WERI-Rb-1 (cell line): Measurements from ENCODE around the gene WDR64.
"Not testable (repeated sequence)": the region's sequence is repeated elsewhere in the genome, so short reads cannot be mapped to it uniquely, and the experiment has no call there.

Experiments used
- DNase-seq: peaks from one replicate; pipeline ENCODE4 v3.0.0-alpha.2; 2020
- H3K27ac ChIP-seq: fragments of 250-450 bp; sonication (Bioruptor Pico); 2 replicates; pipeline ENCODE4 v1.5.1; 2020; ENCODE audit warnings: mild to moderate bottlenecking, moderate library complexity
- H3K27me3 ChIP-seq: fragments of 250-450 bp; sonication (Bioruptor Pico); 2 replicates; pipeline ENCODE4 v1.5.1; 2021; ENCODE audit warnings: mild to moderate bottlenecking, low read depth, moderate library complexity; ENCODE audit not compliant: insufficient read depth, severe bottlenecking
- H3K36me3 ChIP-seq: fragments of 250-450 bp; sonication (Bioruptor Pico); 2 replicates; pipeline ENCODE4 v1.5.1; 2020; ENCODE audit warnings: mild to moderate bottlenecking, moderate library complexity
- H3K4me3 ChIP-seq: 2 replicates; pipeline ENCODE4 v1.5.1; 2011; ENCODE audit warnings: low read depth, mild to moderate bottlenecking, control low read depth, low read length
- H3K9me3 ChIP-seq: fragments of 250-450 bp; sonication (Bioruptor Pico); 2 replicates; pipeline ENCODE4 v1.5.1; 2021; ENCODE audit warnings: mild to moderate bottlenecking, moderate library complexity; ENCODE audit not compliant: severe bottlenecking
- TF ChIP-seq, protein P1 (sequence below): IDR thresholded peaks from 2 replicates; pipeline ENCODE4 v1.5.1; 2011; ENCODE audit warnings: low read depth, mild to moderate bottlenecking, control low read depth, inconsistent platforms, low read length

Gene WDR64

GRCh38 chr1:241648159-241648558 lies 3.9 kb upstream of the WDR64 start:
- Histone ChIP-seq H3K9me3 (peaks cover 2% of the 10 kb centered on the region), H3K27me3 (peaks cover 19% of the 10 kb centered on the region), H3K27ac (no peak overlapping the region), H3K36me3 (no peaks in the 10 kb centered on the region), H3K4me3 (no peak overlapping the region)
- DNase-seq = no peak
- TF ChIP-seq, protein P1, sequence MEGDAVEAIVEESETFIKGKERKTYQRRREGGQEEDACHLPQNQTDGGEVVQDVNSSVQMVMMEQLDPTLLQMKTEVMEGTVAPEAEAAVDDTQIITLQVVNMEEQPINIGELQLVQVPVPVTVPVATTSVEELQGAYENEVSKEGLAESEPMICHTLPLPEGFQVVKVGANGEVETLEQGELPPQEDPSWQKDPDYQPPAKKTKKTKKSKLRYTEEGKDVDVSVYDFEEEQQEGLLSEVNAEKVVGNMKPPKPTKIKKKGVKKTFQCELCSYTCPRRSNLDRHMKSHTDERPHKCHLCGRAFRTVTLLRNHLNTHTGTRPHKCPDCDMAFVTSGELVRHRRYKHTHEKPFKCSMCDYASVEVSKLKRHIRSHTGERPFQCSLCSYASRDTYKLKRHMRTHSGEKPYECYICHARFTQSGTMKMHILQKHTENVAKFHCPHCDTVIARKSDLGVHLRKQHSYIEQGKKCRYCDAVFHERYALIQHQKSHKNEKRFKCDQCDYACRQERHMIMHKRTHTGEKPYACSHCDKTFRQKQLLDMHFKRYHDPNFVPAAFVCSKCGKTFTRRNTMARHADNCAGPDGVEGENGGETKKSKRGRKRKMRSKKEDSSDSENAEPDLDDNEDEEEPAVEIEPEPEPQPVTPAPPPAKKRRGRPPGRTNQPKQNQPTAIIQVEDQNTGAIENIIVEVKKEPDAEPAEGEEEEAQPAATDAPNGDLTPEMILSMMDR = no peak

DNA sequence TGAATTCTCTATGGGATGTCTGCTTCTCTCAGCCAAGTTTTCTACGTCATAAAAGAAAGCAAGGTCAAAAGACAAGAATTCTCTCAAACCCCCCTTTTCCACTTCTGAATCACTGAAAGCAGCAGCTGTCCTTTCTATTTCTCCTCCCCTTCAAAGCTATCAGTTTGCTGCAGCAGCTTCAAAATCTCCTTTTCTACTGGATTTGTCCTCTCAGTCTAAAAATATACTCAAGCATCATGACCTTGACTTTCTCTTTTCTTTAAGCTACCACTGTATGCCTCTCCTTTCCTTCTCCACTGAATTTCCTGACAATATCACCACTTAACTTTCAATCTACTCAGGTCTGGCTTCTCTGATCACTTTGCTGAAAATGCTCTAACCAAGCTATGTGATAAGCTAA lies 1.9 kb downstream of the WDR64 start:
- TF ChIP-seq, protein P1 = no peak
- H3K4me3 ChIP-seq = no peak overlapping the region
- H3K9me3 ChIP-seq = peaks cover under 1% of the 10 kb centered on the region
- H3K27me3 ChIP-seq = peaks cover 34% of the 10 kb centered on the region
- no peak for DNase-seq
- no peak overlapping the region for H3K27ac ChIP-seq
- no peaks in the 10 kb centered on the region for H3K36me3 ChIP-seq

GRCh38 chr1:241654641-241655040 lies 2.6 kb downstream of the WDR64 start:
- TF ChIP-seq, protein P1 = no peak
- no peak for DNase-seq
- peaks cover 4% of the 10 kb centered on the region for H3K9me3 ChIP-seq
- H3K27me3 ChIP-seq = peaks cover 36% of the 10 kb centered on the region
- H3K4me3 ChIP-seq = no peak overlapping the region
- H3K27ac ChIP-seq = no peak overlapping the region
- no peaks in the 10 kb centered on the region for H3K36me3 ChIP-seq

- no peak overlapping the region for H3K27ac ChIP-seq
Measured at GRCh38 chr1:241658081-241658793, 6.2 kb downstream of the WDR64 start.

DNA sequence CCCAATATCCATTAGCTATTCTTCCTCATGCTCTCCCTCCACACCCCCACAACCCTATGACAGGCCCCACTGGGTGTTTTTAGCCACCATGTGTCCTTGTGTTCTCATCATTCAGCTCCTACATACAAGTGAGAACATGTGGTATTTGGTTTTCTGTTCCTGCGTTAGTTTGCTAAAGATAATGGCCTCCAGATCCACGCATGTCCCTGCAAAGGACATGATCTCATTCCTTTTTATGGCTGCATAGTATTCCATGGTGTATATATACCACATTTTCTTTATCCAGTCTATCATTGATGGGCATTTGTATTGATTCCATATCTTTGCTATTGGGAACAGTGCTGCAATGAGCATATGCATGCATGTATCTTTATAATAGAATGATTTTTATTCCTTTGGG lies 6.9 kb downstream of the WDR64 start:
- peaks cover 17% of the 10 kb centered on the region for H3K27me3 ChIP-seq
- H3K36me3 ChIP-seq, H3K4me3 ChIP-seq, H3K27ac ChIP-seq, H3K9me3 ChIP-seq, DNase-seq: not testable (repeated sequence)

More at GRCh38 chr1:241658081-241658793, 6.2 kb downstream of the WDR64 start:
- TF ChIP-seq, protein P1 = no peak
- Histone ChIP-seq H3K9me3 (peaks cover 4% of the 10 kb centered on the region), H3K27me3 (peaks cover 21% of the 10 kb centered on the region), H3K36me3 (no peaks in the 10 kb centered on the region), H3K4me3 (no peak overlapping the region)
- no peak for DNase-seq

- H3K27ac ChIP-seq = no peak overlapping the region
- TF ChIP-seq, protein P1 = no peak
- peaks cover 10% of the 10 kb centered on the region for H3K27me3 ChIP-seq
- DNase-seq = no peak
- H3K9me3 ChIP-seq = peaks cover 4% of the 10 kb centered on the region
- H3K36me3 ChIP-seq = no peaks in the 10 kb centered on the region
- H3K4me3 ChIP-seq = no peak overlapping the region
Measured at GRCh38 chr1:241660424-241660972, 8.4 kb downstream of the WDR64 start.
